ENCODE results near the gene MARF1.

- TF ChIP-seq POLR2A (IDR thresholded peaks at IDR 0.05; ENCODE audit: low read length) (no peak), GATA1 (IDR thresholded peaks at IDR 0.05; ENCODE audit: low read depth, low read length) (no peak)
Measured at GRCh38 chr16:15652293-15653001, 9.5 kb upstream of the MARF1 start.
